Mesenchymal stem cell (in vitro differentiated cells and primary cell): ENCODE data around the gene SLC23A2.

ENCODE experiments used
- DNase-seq: peaks from one replicate; pipeline ENCODE4 v3.0.0-alpha.2; 2013
- H2AFZ ChIP-seq: one replicate; pipeline ENCODE4 v1.6.1; 2013; ENCODE audit warnings: low read depth, mild to moderate bottlenecking, control low read depth, inconsistent platforms, low read length, moderate library complexity
- H2AK5ac ChIP-seq: 2 replicates; pipeline ENCODE4 v1.6.1; 2013; ENCODE audit warnings: low read length, moderate library complexity, mild to moderate bottlenecking, inconsistent platforms; ENCODE audit not compliant: severe bottlenecking
- H2BK120ac ChIP-seq: one replicate; pipeline ENCODE4 v1.6.1; 2013; ENCODE audit warnings: low read depth, mild to moderate bottlenecking, inconsistent platforms, low read length, moderate library complexity
- H2BK12ac ChIP-seq, 2 experiments: one replicate each; pipeline ENCODE4 v1.6.1; 2013; ENCODE audit warnings: inconsistent platforms in 2 of 2, low read length in 2 of 2, mild to moderate bottlenecking in 2 of 2, moderate library complexity in 2 of 2, control low read depth in 1 of 2
- H2BK15ac ChIP-seq: one replicate; pipeline ENCODE4 v1.6.1; 2013; ENCODE audit warnings: mild to moderate bottlenecking, low read depth, inconsistent platforms; ENCODE audit not compliant: poor library complexity, severe bottlenecking
- H2BK5ac ChIP-seq: 2 replicates; pipeline ENCODE4 v1.6.1; 2013; ENCODE audit warnings: low read depth, mild to moderate bottlenecking, low read length, control low read depth, inconsistent platforms; ENCODE audit not compliant: poor library complexity, severe bottlenecking
- H3K14ac ChIP-seq, 2 experiments: one replicate each; pipeline ENCODE4 v1.6.1; 2013; ENCODE audit warnings: inconsistent platforms in 2 of 2, low read length in 2 of 2, control low read depth in 1 of 2, mild to moderate bottlenecking in 1 of 2, moderate library complexity in 1 of 2
- H3K18ac ChIP-seq, 2 experiments: one replicate each; pipeline ENCODE4 v1.6.1; 2013; ENCODE audit warnings: inconsistent platforms in 2 of 2, low read length in 2 of 2, control low read depth in 1 of 2, low read depth in 1 of 2, mild to moderate bottlenecking in 1 of 2
- H3K23ac ChIP-seq, 2 experiments: one replicate each; pipeline ENCODE4 v1.6.1; 2013; ENCODE audit warnings: inconsistent platforms in 2 of 2, low read length in 2 of 2, mild to moderate bottlenecking in 2 of 2, moderate library complexity in 2 of 2, control low read depth in 1 of 2
- H3K27ac ChIP-seq: 2 replicates; pipeline ENCODE4 v1.5.1; 2013; ENCODE audit warnings: mild to moderate bottlenecking, moderate library complexity, low read length, control low read depth, inconsistent platforms; ENCODE audit not compliant: poor library complexity, severe bottlenecking
- H3K27me3 ChIP-seq, 2 experiments: 2 replicates each; pipeline versions ENCODE4 v1.6.1 to v1.7.0; 2013; ENCODE audit warnings: low read length in 2 of 2, mild to moderate bottlenecking in 2 of 2, moderate library complexity in 2 of 2, control low read depth in 1 of 2, inconsistent platforms in 1 of 2; ENCODE audit not compliant: control insufficient read depth in 1 of 2, insufficient read depth in 1 of 2
- H3K36me3 ChIP-seq, 2 experiments: 2 replicates each; pipeline versions ENCODE4 v1.6.1 to v1.7.0; 2013; ENCODE audit warnings: low read length in 2 of 2, control low read depth in 1 of 2, inconsistent platforms in 1 of 2, low read depth in 1 of 2, mild to moderate bottlenecking in 1 of 2; ENCODE audit not compliant: insufficient read depth in 2 of 2, control insufficient read depth in 1 of 2
- H3K4ac ChIP-seq, 2 experiments: one replicate each; pipeline ENCODE4 v1.6.1; 2013; ENCODE audit warnings: inconsistent platforms in 2 of 2, low read length in 2 of 2, mild to moderate bottlenecking in 2 of 2, moderate library complexity in 2 of 2, control low read depth in 1 of 2, low read depth in 1 of 2
- H3K4me1 ChIP-seq: 2 replicates; pipeline ENCODE4 v1.6.1; 2013; ENCODE audit warnings: low read depth, low read length, control low read depth; ENCODE audit not compliant: control insufficient read depth, insufficient read depth
- H3K4me2 ChIP-seq: 2 replicates; pipeline ENCODE4 v1.6.1; 2013; ENCODE audit warnings: low read length, mild to moderate bottlenecking, inconsistent platforms; ENCODE audit not compliant: poor library complexity, severe bottlenecking
- H3K4me3 ChIP-seq, 2 experiments: 2 replicates each; pipeline versions ENCODE4 v1.5.1 to v1.7.0; 2013; ENCODE audit warnings: low read length in 2 of 2, mild to moderate bottlenecking in 2 of 2, control low read depth in 1 of 2, low read depth in 1 of 2; ENCODE audit not compliant: insufficient read depth in 1 of 2
- H3K79me1 ChIP-seq: replicated peaks from 2 replicates; pipeline ENCODE4 v1.6.1; 2013; ENCODE audit warnings: mild to moderate bottlenecking, control low read depth, low read length, inconsistent platforms; ENCODE audit not compliant: poor library complexity, severe bottlenecking
- H3K9ac ChIP-seq: 2 replicates; pipeline ENCODE4 v1.7.0; 2013; ENCODE audit warnings: mild to moderate bottlenecking, low read length, moderate library complexity
- H3K9me3 ChIP-seq: 2 replicates; pipeline ENCODE4 v1.7.0; 2013; ENCODE audit warnings: mild to moderate bottlenecking, low read length; ENCODE audit not compliant: control insufficient read depth
- H4K8ac ChIP-seq: one replicate; pipeline ENCODE4 v1.6.1; 2013; ENCODE audit warnings: inconsistent platforms, mild to moderate bottlenecking, low read length, moderate library complexity
- H4K91ac ChIP-seq: one replicate; pipeline ENCODE4 v1.6.1; 2013; ENCODE audit warnings: mild to moderate bottlenecking, low read length, inconsistent platforms
- WGBS: methylation state at CpG from one replicate; pipeline ENCODE4 v1.1.7; 2013; ENCODE audit warnings: mixed read lengths; 5-methylcytosine and 5-hydroxymethylcytosine counted together

Gene SLC23A2

DNA sequence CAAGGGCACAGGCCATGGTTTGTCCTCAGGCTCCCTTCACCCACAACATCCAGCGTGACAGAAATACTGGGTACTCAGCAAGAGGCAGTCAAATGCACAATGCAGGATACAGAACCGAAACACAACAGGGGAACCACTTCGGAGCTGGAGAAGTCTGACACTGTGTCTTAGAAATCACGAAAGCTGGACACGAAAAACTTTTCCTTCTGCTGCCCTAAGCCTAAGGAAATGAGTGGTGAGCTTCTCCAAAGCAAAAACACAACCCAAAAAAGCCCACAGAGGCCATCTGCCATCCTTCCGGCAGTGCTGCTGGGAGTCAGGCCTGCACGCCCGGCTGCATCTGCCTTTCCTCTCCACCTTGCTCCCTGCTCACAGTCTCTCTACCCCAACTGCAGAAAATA lies 106.3 kb downstream of the SLC23A2 start:
- no peak overlapping the region for H2AK5ac ChIP-seq
- H3K79me1 ChIP-seq: peaks cover 15% of the 10 kb centered on the region
- H2AFZ ChIP-seq: no peak overlapping the region
- DNase-seq: no peak
- H3K14ac ChIP-seq: no peak overlapping the region
- no peaks in the 10 kb centered on the region for H3K9me3 ChIP-seq
- no peak overlapping the region for H3K18ac ChIP-seq
- peaks cover 16 to 33% of the 10 kb centered on the region in 2 experiments for H3K36me3 ChIP-seq
- H3K4me3 ChIP-seq: no peak overlapping the region
- no peak overlapping the region for H2BK5ac ChIP-seq
- peaks cover 40% of the 10 kb centered on the region for H3K4me1 ChIP-seq
- H2BK12ac ChIP-seq: no peak overlapping the region
- no peak overlapping the region for H3K4me2 ChIP-seq
- 97% methylated on average over 8 of the region's 8 CpGs for WGBS
- no peak overlapping the region for H3K27ac ChIP-seq
- no peaks in the 10 kb centered on the region for H3K27me3 ChIP-seq
- H2BK15ac ChIP-seq: no peak overlapping the region
- no peak overlapping the region for H3K9ac ChIP-seq
- H3K4ac ChIP-seq: no peak overlapping the region
- no peak overlapping the region for H2BK120ac ChIP-seq
- no peak overlapping the region for H3K23ac ChIP-seq
- no peak overlapping the region for H4K91ac ChIP-seq
- no peak overlapping the region for H4K8ac ChIP-seq

GRCh38 chr20:4894409-4894808 lies 106.9 kb downstream of the SLC23A2 start:
- Histone ChIP-seq H3K4me1 (peaks cover 40% of the 10 kb centered on the region), H3K4me2 (no peak overlapping the region), H2BK12ac (no peak overlapping the region), H2BK5ac (no peak overlapping the region), H2AFZ (no peak overlapping the region), H4K91ac (no peak overlapping the region), H2AK5ac (no peak overlapping the region), H3K4ac (no peak overlapping the region), H3K9me3 (no peaks in the 10 kb centered on the region), H3K36me3 (peaks cover 21 to 31% of the 10 kb centered on the region in 2 experiments), H3K9ac (no peak overlapping the region), H3K79me1 (peaks cover 15% of the 10 kb centered on the region), H3K23ac (no peak overlapping the region), H3K27ac (no peak overlapping the region), H3K18ac (no peak overlapping the region), H3K14ac (no peak overlapping the region), H4K8ac (no peak overlapping the region), H3K4me3 (no peak overlapping the region), H2BK15ac (no peak overlapping the region), H2BK120ac (no peak overlapping the region), H3K27me3 (no peaks in the 10 kb centered on the region)
- DNase-seq: no peak
- 82% methylated on average over 3 of the region's 3 CpGs for WGBS

GRCh38 chr20:4893709-4894108 lies 107.6 kb downstream of the SLC23A2 start:
- Histone ChIP-seq H2BK120ac (no peak overlapping the region), H4K91ac (no peak overlapping the region), H2BK5ac (no peak overlapping the region), H3K4me2 (no peak overlapping the region), H3K4ac (no peak overlapping the region), H2BK12ac (no peak overlapping the region), H4K8ac (no peak overlapping the region), H3K18ac (no peak overlapping the region), H2BK15ac (no peak overlapping the region), H3K4me1 (peaks cover 35% of the 10 kb centered on the region), H3K27ac (no peak overlapping the region), H3K4me3 (no peak overlapping the region), H3K14ac (no peak overlapping the region), H2AFZ (no peak overlapping the region), H3K79me1 (peaks cover 15% of the 10 kb centered on the region), H3K27me3 (no peaks in the 10 kb centered on the region), H3K23ac (no peak overlapping the region), H3K9ac (no peak overlapping the region), H3K9me3 (no peaks in the 10 kb centered on the region), H3K36me3 (peaks cover 22 to 29% of the 10 kb centered on the region in 2 experiments), H2AK5ac (no peak overlapping the region)
- WGBS: 91% methylated on average over 7 of the region's 7 CpGs
- DNase-seq: no peak

DNA sequence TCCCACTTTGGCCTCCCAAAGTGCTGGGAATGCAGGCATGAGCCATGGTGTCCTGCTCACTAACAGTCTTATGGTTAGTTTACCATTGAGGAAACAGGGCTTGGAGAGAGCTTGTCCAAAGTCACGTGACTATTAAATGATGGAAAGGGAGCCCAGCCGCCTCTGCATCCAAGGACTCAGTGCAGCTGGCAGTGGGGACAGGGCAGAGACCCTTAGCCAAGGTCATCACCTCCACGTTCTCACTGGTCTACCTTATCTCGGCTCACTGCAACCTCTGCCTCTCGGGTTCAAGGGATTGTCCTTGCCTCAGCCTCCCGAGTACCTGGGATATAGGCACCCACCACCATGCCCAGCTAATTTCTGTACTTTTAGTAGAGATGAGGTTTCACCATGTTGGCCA lies 109.3 kb downstream of the SLC23A2 start:
- Histone ChIP-seq H4K8ac (no peak overlapping the region), H3K18ac (no peak overlapping the region), H3K27me3 (no peaks in the 10 kb centered on the region), H3K4me2 (no peak overlapping the region), H2BK5ac (no peak overlapping the region), H2AK5ac (no peak overlapping the region), H2BK120ac (no peak overlapping the region), H3K36me3 (peaks cover 23 to 27% of the 10 kb centered on the region in 2 experiments), H3K79me1 (peaks cover 13% of the 10 kb centered on the region), H3K4me1 (peaks cover 22% of the 10 kb centered on the region), H3K9me3 (no peaks in the 10 kb centered on the region), H3K9ac (no peak overlapping the region), H2AFZ (no peak overlapping the region), H3K4ac (no peak overlapping the region), H3K14ac (peak overlapping the region in 1 of 2 experiments; percentile 44), H3K23ac (no peak overlapping the region), H4K91ac (no peak overlapping the region), H2BK12ac (no peak overlapping the region), H2BK15ac (no peak overlapping the region), H3K27ac (no peak overlapping the region), H3K4me3 (no peak overlapping the region)
- no peak for DNase-seq
- 93% methylated on average over 6 of the region's 6 CpGs for WGBS
